Muscle layer of duodenum (tissue), 2 donors: ENCODE measurements around the gene C3orf85.

Experiments used
- H3K27ac ChIP-seq: one replicate; pipeline ENCODE4 v1.7.0; 2013; ENCODE audit warnings: mild to moderate bottlenecking, low read length
- H3K27me3 ChIP-seq: one replicate; pipeline ENCODE4 v1.7.0; 2013; ENCODE audit warnings: low read depth, mild to moderate bottlenecking, control low read depth, low read length
- H3K36me3 ChIP-seq, 2 donors: one replicate each; pipeline ENCODE4 v1.7.0; 2013; ENCODE audit warnings: low read length in 2 of 2, control low read depth in 1 of 2, mild to moderate bottlenecking in 1 of 2; ENCODE audit not compliant: insufficient read depth in 2 of 2, control insufficient read depth in 1 of 2
- H3K4me1 ChIP-seq, 2 donors: one replicate each; pipeline ENCODE4 v1.7.0; 2013; ENCODE audit warnings: low read length in 2 of 2, mild to moderate bottlenecking in 2 of 2, control low read depth in 1 of 2, moderate library complexity in 1 of 2; ENCODE audit not compliant: insufficient read depth in 2 of 2, control insufficient read depth in 1 of 2
- H3K4me3 ChIP-seq, 2 donors: one replicate each; pipeline ENCODE4 v1.7.0; 2013; ENCODE audit warnings: low read length in 2 of 2, low read depth in 1 of 2, mild to moderate bottlenecking in 1 of 2
- H3K9me3 ChIP-seq, 2 donors: one replicate each; pipeline ENCODE4 v1.7.0; 2013; ENCODE audit warnings: low read length in 2 of 2, control low read depth in 1 of 2, mild to moderate bottlenecking in 1 of 2; ENCODE audit not compliant: control insufficient read depth in 1 of 2
- donor health status: healthy.

C3orf85 gene

DNA sequence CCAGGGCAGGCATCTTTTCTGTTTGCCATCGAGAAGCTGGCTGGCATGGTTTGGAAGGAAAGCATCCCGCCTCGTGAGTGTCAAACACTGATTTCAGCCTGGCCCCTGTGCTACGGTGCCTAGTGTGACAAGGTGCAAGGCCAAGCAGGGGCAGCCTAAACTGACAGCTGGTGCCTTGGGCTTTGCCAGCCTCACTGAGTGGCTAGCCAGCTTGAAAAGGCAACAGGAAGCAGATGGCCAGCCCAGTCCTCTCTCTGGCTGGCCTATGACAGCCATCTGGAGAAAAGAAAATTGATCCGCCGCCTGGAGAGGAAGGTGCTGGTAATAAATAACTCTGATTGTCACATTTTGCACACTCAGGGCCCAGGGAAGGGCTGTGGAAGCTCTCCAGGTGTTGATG lies 52.2 kb downstream of the C3orf85 start:
- H3K36me3 ChIP-seq = no peaks in the 10 kb centered on the region
- H3K27ac ChIP-seq = no peak overlapping the region
- H3K4me3 ChIP-seq = no peak overlapping the region
- no peaks in the 10 kb centered on the region for H3K27me3 ChIP-seq
- H3K9me3 ChIP-seq = no peaks in the 10 kb centered on the region
- no peaks in the 10 kb centered on the region for H3K4me1 ChIP-seq

DNA sequence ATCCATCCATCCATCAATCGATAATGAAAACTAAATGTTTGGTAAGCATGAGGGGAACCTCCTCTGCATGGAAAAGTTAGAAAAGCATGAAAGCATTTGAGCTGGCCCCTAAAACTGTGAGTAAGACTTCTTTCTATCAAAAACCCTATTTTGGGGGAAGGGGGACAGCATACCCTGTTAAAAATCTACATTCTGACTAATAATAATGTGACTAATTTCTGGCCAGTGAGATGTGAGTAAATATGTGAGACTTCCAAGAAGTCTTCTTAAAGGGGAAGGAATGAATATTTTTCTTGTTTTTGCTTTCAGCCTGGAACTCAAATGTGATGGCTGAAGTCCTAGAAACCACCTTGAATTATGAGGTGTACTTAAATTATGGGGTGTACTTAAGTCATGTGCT lies 54.9 kb downstream of the C3orf85 start:
- Histone ChIP-seq H3K27ac (no peak overlapping the region), H3K4me1 (no peaks in the 10 kb centered on the region), H3K27me3 (no peaks in the 10 kb centered on the region), H3K4me3 (no peak overlapping the region), H3K36me3 (no peaks in the 10 kb centered on the region), H3K9me3 (no peaks in the 10 kb centered on the region)

DNA sequence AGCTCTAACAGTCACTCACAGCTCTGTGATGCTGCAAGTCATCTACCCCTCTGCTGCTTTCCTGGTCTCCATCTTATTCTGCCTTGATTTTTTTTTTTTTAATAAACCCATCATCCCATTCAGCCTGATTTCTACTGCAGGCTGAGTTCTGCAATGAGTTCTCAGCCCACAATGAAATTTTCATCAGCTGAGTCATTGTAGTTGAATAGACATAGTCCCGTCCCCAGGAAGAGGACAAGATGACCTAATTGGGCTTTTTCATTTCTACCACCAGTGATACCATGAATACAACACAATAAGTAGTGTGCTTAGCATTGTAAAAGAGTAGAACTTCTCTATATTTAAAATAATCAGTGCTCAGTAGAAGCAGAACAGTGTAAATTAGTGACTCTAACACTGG lies 59.3 kb downstream of the C3orf85 start:
- H3K9me3 ChIP-seq = peaks cover 0 to 4% of the 10 kb centered on the region in 2 donors
- no peak overlapping the region for H3K4me3 ChIP-seq
- no peaks in the 10 kb centered on the region for H3K36me3 ChIP-seq
- H3K27ac ChIP-seq = no peak overlapping the region
- no peaks in the 10 kb centered on the region for H3K27me3 ChIP-seq
- H3K4me1 ChIP-seq = no peaks in the 10 kb centered on the region
